Measurements from ENCODE around the gene SLC25A33. TPM values are rescaled to one million over a fixed set of nuclear protein-coding genes. Genes with fewer than 3 reads are reported as not detected.
"Not testable (repeated sequence)": the region's sequence is repeated elsewhere in the genome, so short reads cannot be mapped to it uniquely, and the experiment has no call there.

Gene SLC25A33
- total RNA-seq, 6 donors from 2014 or later = 2.1 to 13.2 (median 4.6) TPM

GRCh38 chr1:9561429-9561828 is 22.2 kb downstream of the SLC25A33 start:
- peak overlapping the region in 2 of 4 donors; percentile 43 to 44 for H3K27ac ChIP-seq
- H3K27me3 ChIP-seq = no peaks in the 10 kb centered on the region
- H3K4me1 ChIP-seq = peaks cover 26 to 38% (median 30%) of the 10 kb centered on the region in 4 donors
- TF ChIP-seq POLR2AphosphoS5 (IDR thresholded peaks at IDR 0.05) = peak in 1 of 2 donors; percentile 35
- peak in 1 of 4 donors; percentile 56 for TF ChIP-seq EP300 (IDR thresholded peaks at IDR 0.05)
- TF ChIP-seq, protein P1, sequence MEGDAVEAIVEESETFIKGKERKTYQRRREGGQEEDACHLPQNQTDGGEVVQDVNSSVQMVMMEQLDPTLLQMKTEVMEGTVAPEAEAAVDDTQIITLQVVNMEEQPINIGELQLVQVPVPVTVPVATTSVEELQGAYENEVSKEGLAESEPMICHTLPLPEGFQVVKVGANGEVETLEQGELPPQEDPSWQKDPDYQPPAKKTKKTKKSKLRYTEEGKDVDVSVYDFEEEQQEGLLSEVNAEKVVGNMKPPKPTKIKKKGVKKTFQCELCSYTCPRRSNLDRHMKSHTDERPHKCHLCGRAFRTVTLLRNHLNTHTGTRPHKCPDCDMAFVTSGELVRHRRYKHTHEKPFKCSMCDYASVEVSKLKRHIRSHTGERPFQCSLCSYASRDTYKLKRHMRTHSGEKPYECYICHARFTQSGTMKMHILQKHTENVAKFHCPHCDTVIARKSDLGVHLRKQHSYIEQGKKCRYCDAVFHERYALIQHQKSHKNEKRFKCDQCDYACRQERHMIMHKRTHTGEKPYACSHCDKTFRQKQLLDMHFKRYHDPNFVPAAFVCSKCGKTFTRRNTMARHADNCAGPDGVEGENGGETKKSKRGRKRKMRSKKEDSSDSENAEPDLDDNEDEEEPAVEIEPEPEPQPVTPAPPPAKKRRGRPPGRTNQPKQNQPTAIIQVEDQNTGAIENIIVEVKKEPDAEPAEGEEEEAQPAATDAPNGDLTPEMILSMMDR (IDR thresholded peaks at IDR 0.05) = no peak
- H3K4me3 ChIP-seq = no peak overlapping the region
- H3K9me3 ChIP-seq = no peaks in the 10 kb centered on the region
- 16 to 21% methylated on average over 3 of the region's 3 CpGs for WGBS, 2 donors
- DNase-seq = peak in 1 of 2 donors; percentile 71
- peaks cover 0 to 10% (median 2%) of the 10 kb centered on the region in 4 donors for H3K36me3 ChIP-seq
- peak; percentile 82 to 89 for ATAC-seq (ENCODE audit: low FRiP score in 2 of 2)

DNA sequence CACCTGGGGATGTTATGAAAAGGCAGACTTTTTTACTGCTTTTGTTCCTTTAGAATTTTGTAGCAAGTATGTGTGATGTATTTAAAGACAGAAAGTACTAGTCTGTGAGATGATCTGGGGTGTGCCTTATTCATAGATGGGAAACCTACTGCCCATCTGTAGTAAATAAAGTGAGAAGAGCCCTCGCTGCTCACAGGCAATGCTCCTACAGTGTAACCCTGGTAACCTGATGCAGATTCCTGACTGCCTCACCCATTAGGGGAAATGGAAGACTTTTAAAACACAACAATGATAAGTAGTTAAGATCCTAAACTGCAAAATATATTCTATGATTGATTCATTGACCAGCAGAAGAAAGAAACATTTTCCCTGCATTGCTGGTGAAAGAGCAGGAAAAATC is 30.0 kb downstream of the SLC25A33 start:
- Histone ChIP-seq H3K36me3 (peaks cover 0 to 8% (median 2%) of the 10 kb centered on the region in 4 donors), H3K4me1 (no peaks in the 10 kb centered on the region), H3K9me3 (no peaks in the 10 kb centered on the region), H3K27me3 (no peaks in the 10 kb centered on the region), H3K4me3 (no peak overlapping the region), H3K27ac (no peak overlapping the region)
- 79 to 83% methylated on average over 1 of the region's 1 CpG for WGBS, 2 donors
- no peak for ATAC-seq (ENCODE audit: low FRiP score in 2 of 2)
- TF ChIP-seq, protein P1 (IDR thresholded peaks at IDR 0.05) = no peak
- TF ChIP-seq POLR2AphosphoS5 (IDR thresholded peaks at IDR 0.05) (no peak), EP300 (IDR thresholded peaks at IDR 0.05) (no peak), POLR2A (IDR thresholded peaks at IDR 0.05) (no peak)
- no peak for DNase-seq

DNA sequence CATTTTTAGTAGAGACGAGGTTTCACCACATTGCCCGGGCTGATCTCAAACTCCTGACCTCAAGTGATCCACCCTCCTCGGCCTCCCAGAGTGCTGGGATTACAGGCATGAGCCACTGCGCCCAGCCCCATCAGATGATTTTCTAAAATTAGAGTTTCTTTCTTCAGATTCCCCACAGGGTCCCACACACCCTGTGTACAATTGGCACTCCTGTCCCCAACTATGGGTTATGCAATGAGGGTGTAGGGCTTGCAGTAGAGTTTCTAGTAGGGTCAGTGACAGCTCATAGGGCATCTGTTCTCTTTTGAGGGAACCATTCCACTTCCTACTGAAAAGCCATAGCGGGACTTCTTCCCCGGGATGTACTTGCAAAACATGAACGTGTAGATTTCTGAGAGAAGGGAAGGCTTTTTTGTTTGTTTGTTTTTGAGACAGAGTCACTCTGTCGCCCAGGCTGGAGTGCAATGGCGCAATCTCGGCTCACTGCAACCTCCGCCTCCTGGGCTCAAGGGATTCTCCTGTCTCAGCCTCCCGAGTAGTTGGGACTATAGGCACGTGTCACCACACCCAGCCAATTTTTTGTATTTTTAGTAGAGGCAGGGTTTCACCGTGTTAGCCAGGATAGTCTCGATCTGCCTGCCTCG is 31.7 kb downstream of the SLC25A33 start:
- not testable (repeated sequence) for ATAC-seq (ENCODE audit: low FRiP score in 2 of 2); H3K27me3 ChIP-seq; H3K4me3 ChIP-seq; H3K4me1 ChIP-seq; H3K9me3 ChIP-seq; H3K27ac ChIP-seq; DNase-seq
- peaks cover 0 to 10% (median 4%) of the 10 kb centered on the region in 4 donors for H3K36me3 ChIP-seq
- 78 to 85% methylated on average over 16 of the region's 16 CpGs for WGBS, 2 donors

DNA sequence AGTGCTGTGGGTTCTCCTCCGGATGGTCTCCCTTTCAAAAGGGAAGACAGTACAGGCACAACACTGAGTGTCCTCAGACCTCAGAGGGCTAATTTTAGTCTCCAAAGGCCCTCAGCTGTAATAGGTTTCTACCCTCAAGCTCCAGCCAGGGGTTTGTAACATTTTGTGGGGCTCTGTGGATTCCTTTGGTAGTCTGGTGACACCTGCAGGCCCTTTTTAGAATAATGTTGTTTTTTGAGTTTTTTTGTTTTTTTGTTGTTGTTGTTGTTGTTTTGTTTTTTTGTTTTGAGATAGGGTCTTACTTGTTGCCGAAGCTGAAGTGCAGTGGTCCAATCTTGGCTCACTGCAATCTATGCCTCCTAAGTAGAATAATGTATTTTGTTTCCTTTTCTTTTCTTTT is 34.5 kb downstream of the SLC25A33 start:
- 82 to 95% methylated on average over 2 of the region's 2 CpGs for WGBS, 2 donors
- H3K4me1 ChIP-seq = no peaks in the 10 kb centered on the region
- H3K27me3 ChIP-seq = no peaks in the 10 kb centered on the region
- no peak for TF ChIP-seq EP300 (IDR thresholded peaks at IDR 0.05)
- TF ChIP-seq, protein P1 (IDR thresholded peaks at IDR 0.05) = peak in 1 of 6 experiments; percentile 23
- TF ChIP-seq POLR2AphosphoS5 (IDR thresholded peaks at IDR 0.05) = no peak
- no peak for TF ChIP-seq POLR2A (IDR thresholded peaks at IDR 0.05)
- no peak overlapping the region for H3K4me3 ChIP-seq
- no peak overlapping the region for H3K27ac ChIP-seq
- DNase-seq = no peak
- peaks cover 0 to 16% (median 10%) of the 10 kb centered on the region in 4 donors for H3K36me3 ChIP-seq
- ATAC-seq (ENCODE audit: low FRiP score in 2 of 2) = no peak
- H3K9me3 ChIP-seq = no peaks in the 10 kb centered on the region

DNA sequence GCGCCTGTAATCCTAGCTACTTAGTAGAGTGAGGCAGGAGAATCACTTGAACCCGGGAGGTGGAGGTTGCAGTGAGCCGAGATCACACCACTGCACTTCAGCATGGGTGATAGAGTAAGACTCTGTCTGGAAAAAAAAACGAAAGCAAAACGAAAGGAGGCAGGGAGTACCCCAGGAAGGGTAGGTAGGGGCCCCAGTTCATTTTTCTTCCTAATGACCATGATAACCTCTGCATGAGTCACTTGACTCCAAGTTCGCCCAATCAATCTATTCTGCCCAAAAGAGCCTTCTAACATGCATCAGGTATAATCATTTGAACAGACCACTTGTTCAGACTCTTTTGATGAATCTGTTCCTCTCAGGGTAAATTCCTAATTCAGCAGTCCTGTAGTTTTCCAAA is 36.2 kb downstream of the SLC25A33 start:
- ATAC-seq (ENCODE audit: low FRiP score in 2 of 2) (no peak), DNase-seq (no peak)
- Histone ChIP-seq H3K4me1 (no peaks in the 10 kb centered on the region), H3K4me3 (no peak overlapping the region), H3K27me3 (no peaks in the 10 kb centered on the region), H3K27ac (no peak overlapping the region), H3K9me3 (no peaks in the 10 kb centered on the region), H3K36me3 (peaks cover 0 to 25% (median 17%) of the 10 kb centered on the region in 4 donors)
- 92 to 93% methylated on average over 6 of the region's 6 CpGs for WGBS, 2 donors
- TF ChIP-seq POLR2A (IDR thresholded peaks at IDR 0.05) = no peak

- 89 to 92% methylated on average over 6 of the region's 6 CpGs for WGBS, 2 donors
- Histone ChIP-seq H3K27me3 (no peaks in the 10 kb centered on the region), H3K4me1 (no peaks in the 10 kb centered on the region), H3K27ac (no peak overlapping the region), H3K36me3 (peaks cover 0 to 26% (median 15%) of the 10 kb centered on the region in 4 donors), H3K9me3 (no peaks in the 10 kb centered on the region), H3K4me3 (no peak overlapping the region)
- no peak for TF ChIP-seq POLR2A (IDR thresholded peaks at IDR 0.05)
- TF ChIP-seq, protein P1 (IDR thresholded peaks at IDR 0.05) = no peak
- TF ChIP-seq EP300 (IDR thresholded peaks at IDR 0.05) = no peak
- no peak for TF ChIP-seq POLR2AphosphoS5 (IDR thresholded peaks at IDR 0.05)
- ATAC-seq (ENCODE audit: low FRiP score in 2 of 2) (no peak), DNase-seq (no peak)
Measured at GRCh38 chr1:9576903-9577302, 37.6 kb downstream of the SLC25A33 start.
